GM12891 (cell line): ENCODE measurements around the gene OR2D2.

Experiments
- POLR2A ChIP-seq: IDR thresholded peaks from 2 replicates; pipeline ENCODE4 v1.6.1; 2011; ENCODE audit warnings: low read depth, low read length, control low read depth
- POLR2AphosphoS5 ChIP-seq: IDR thresholded peaks from 2 replicates; pipeline ENCODE4 v1.6.1; 2011; ENCODE audit warnings: low read depth, low read length, control low read depth

- no peak for TF ChIP-seq POLR2A
- no peak for TF ChIP-seq POLR2AphosphoS5
Observed at GRCh38 chr11:6919698-6920097, 27.4 kb upstream of the OR2D2 start.
